GM20000 (cell line): Measurements from ENCODE around the gene PPA1.

Experiments
- DNase-seq: peaks from one replicate; pipeline ENCODE4 v3.0.0; 2012; ENCODE audit warnings: low spot score
- TF ChIP-seq, protein P1 (sequence below): IDR thresholded peaks from 2 replicates; pipeline ENCODE4 v1.5.1; 2012; ENCODE audit warnings: mild to moderate bottlenecking, control low read depth; ENCODE audit errors: extremely low read depth, missing control alignments

PPA1 gene

GRCh38 chr10:70222340-70222794 lies 10.9 kb downstream of the PPA1 start:
- TF ChIP-seq, protein P1, sequence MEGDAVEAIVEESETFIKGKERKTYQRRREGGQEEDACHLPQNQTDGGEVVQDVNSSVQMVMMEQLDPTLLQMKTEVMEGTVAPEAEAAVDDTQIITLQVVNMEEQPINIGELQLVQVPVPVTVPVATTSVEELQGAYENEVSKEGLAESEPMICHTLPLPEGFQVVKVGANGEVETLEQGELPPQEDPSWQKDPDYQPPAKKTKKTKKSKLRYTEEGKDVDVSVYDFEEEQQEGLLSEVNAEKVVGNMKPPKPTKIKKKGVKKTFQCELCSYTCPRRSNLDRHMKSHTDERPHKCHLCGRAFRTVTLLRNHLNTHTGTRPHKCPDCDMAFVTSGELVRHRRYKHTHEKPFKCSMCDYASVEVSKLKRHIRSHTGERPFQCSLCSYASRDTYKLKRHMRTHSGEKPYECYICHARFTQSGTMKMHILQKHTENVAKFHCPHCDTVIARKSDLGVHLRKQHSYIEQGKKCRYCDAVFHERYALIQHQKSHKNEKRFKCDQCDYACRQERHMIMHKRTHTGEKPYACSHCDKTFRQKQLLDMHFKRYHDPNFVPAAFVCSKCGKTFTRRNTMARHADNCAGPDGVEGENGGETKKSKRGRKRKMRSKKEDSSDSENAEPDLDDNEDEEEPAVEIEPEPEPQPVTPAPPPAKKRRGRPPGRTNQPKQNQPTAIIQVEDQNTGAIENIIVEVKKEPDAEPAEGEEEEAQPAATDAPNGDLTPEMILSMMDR = no peak
- no peak for DNase-seq

- TF ChIP-seq, protein P1 = no peak
- no peak for DNase-seq
These were observed 12.2 kb downstream of the PPA1 start for GRCh38 chr10:70221030-70221429.

- TF ChIP-seq, protein P1 = no peak
- no peak for DNase-seq
These were observed 20.4 kb downstream of the PPA1 start for GRCh38 chr10:70212879-70213278.

GRCh38 chr10:70212277-70212676 lies 21.0 kb downstream of the PPA1 start:
- TF ChIP-seq, protein P1 = no peak
- DNase-seq = no peak

- DNase-seq = no peak
- TF ChIP-seq, protein P1 = no peak
These were observed 26.5 kb downstream of the PPA1 start for GRCh38 chr10:70206762-70207161.

GRCh38 chr10:70201105-70201504 lies 32.1 kb downstream of the PPA1 start:
- TF ChIP-seq, protein P1 = no peak
- DNase-seq = no peak

- TF ChIP-seq, protein P1 = no peak
- DNase-seq = no peak
These were observed 34.3 kb downstream of the PPA1 start for GRCh38 chr10:70198696-70199466.
